Neutrophil (primary cell): ENCODE measurements around the gene P2RX6.

Experiments used
- H3K27ac ChIP-seq: fragments of 200-600 bp; sonication (generic); 2 replicates; pipeline ENCODE4 v1.5.1; 2016; ENCODE audit warnings: mild to moderate bottlenecking, moderate library complexity
- H3K27me3 ChIP-seq: fragments of 200-600 bp; sonication (generic); 2 replicates; pipeline ENCODE4 v1.6.0; 2016; ENCODE audit warnings: mild to moderate bottlenecking
- H3K36me3 ChIP-seq: fragments of 200-600 bp; sonication (generic); 2 replicates; pipeline ENCODE4 v1.5.1; 2017
- H3K4me1 ChIP-seq, 2 experiments: fragments of 200-600 bp in 1 of 2; sonication (generic) in 1 of 2; 1 replicate in 1 of 2; 2 replicates in 1 of 2; pipeline versions ENCODE4 v1.5.1 to v1.6.1; 2013 to 2016; ENCODE audit warnings: low read depth in 1 of 2, low read length in 1 of 2, mild to moderate bottlenecking in 1 of 2, moderate library complexity in 1 of 2; ENCODE audit not compliant: control insufficient read depth in 1 of 2, insufficient read depth in 1 of 2
- H3K4me3 ChIP-seq, 2 experiments: fragments of 200-600 bp in 1 of 2; sonication (generic) in 1 of 2; 1 replicate in 1 of 2; 2 replicates in 1 of 2; pipeline ENCODE4 v1.5.1; 2013 to 2016; ENCODE audit warnings: low read depth in 1 of 2, low read length in 1 of 2, mild to moderate bottlenecking in 1 of 2, moderate library complexity in 1 of 2
- H3K9me3 ChIP-seq: fragments of 200-600 bp; sonication (generic); 2 replicates; pipeline ENCODE4 v1.5.1; 2016
- CTCF ChIP-seq: fragments of 200-600 bp; sonication (generic); IDR thresholded peaks from 2 replicates; pipeline ENCODE4 v1.5.1; 2016; ENCODE audit warnings: antibody characterized with exemption

Gene P2RX6

GRCh38 chr22:21012446-21013407 lies 2.2 kb upstream of the P2RX6 start:
- Histone ChIP-seq H3K9me3 (no peaks in the 10 kb centered on the region), H3K27me3 (peaks cover 56% of the 10 kb centered on the region), H3K36me3 (no peaks in the 10 kb centered on the region), H3K4me1 (peaks cover 11 to 13% of the 10 kb centered on the region in 2 experiments), H3K4me3 (no peak overlapping the region), H3K27ac (no peak overlapping the region)
- TF ChIP-seq CTCF: no peak

GRCh38 chr22:21013657-21014201 lies 1.2 kb upstream of the P2RX6 start:
- TF ChIP-seq CTCF: no peak
- no peaks in the 10 kb centered on the region for H3K36me3 ChIP-seq
- H3K4me1 ChIP-seq: peaks cover 11 to 13% of the 10 kb centered on the region in 2 experiments
- H3K9me3 ChIP-seq: no peaks in the 10 kb centered on the region
- H3K27me3 ChIP-seq: peaks cover 54% of the 10 kb centered on the region
- H3K4me3 ChIP-seq: peak overlapping the region; percentile 14 to 45
- no peak overlapping the region for H3K27ac ChIP-seq

- H3K4me3 ChIP-seq: peak overlapping the region; percentile 14 to 45
- H3K9me3 ChIP-seq: no peaks in the 10 kb centered on the region
- peaks cover 54% of the 10 kb centered on the region for H3K27me3 ChIP-seq
- H3K4me1 ChIP-seq: peaks cover 11 to 13% of the 10 kb centered on the region in 2 experiments
- H3K36me3 ChIP-seq: no peaks in the 10 kb centered on the region
- TF ChIP-seq CTCF: no peak
- no peak overlapping the region for H3K27ac ChIP-seq
Observed at GRCh38 chr22:21014202-21014725, 701 bp upstream of the P2RX6 start.

- Histone ChIP-seq H3K4me1 (peaks cover 11 to 13% of the 10 kb centered on the region in 2 experiments), H3K4me3 (no peak overlapping the region), H3K27ac (no peak overlapping the region), H3K36me3 (no peaks in the 10 kb centered on the region), H3K27me3 (peaks cover 61% of the 10 kb centered on the region), H3K9me3 (no peaks in the 10 kb centered on the region)
- no peak for TF ChIP-seq CTCF
Observed at GRCh38 chr22:21015466-21016006, 571 bp downstream of the P2RX6 start.

GRCh38 chr22:21016644-21017420 lies 1.9 kb downstream of the P2RX6 start:
- Histone ChIP-seq H3K4me3 (no peak overlapping the region), H3K4me1 (peaks cover 11 to 13% of the 10 kb centered on the region in 2 experiments), H3K27ac (no peak overlapping the region), H3K9me3 (no peaks in the 10 kb centered on the region), H3K27me3 (peaks cover 61% of the 10 kb centered on the region), H3K36me3 (no peaks in the 10 kb centered on the region)
- no peak for TF ChIP-seq CTCF
